ENCODE measurements around the gene WDR37. TPM values are rescaled to one million over a fixed set of nuclear protein-coding genes. Genes with fewer than 3 reads are reported as not detected.
A peak's percentile ranks its signal among the peaks of the same experiment; 100 is the strongest.

The WDR37 gene
- total RNA-seq, 1 experiment from 2014 or later = 20.6 TPM

DNA sequence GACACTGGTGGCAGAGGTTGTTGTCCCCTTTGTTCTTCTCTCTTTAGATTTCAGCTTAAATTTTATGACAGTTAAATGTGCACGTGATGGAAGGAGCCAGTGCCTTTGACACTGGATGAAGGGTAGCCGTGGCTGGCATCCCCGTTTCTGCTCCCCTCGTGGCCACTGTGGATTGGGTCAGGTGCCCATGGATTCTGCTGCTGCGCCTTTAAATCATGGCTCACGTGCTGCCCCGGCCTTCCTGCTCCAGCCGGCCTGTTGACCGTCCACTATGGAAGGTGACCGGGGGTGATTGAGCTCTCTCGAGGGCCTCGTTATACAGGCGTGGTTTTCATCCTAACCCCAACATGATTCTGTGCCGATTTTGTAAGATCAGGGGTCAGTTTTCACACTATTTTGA is 34.5 kb downstream of the WDR37 start:
- Histone ChIP-seq H3K9me3 (no peaks in the 10 kb centered on the region), H3K27me3 (replicated peaks; ENCODE audit: control insufficient read depth, insufficient read depth, low read length) (no peaks in the 10 kb centered on the region), H3K4me1 (no peaks in the 10 kb centered on the region), H3K4me3 (ENCODE audit: low read depth, low read length) (no peak overlapping the region), H3K36me3 (ENCODE audit: control insufficient read depth, insufficient read depth, low read length) (peaks cover 3% of the 10 kb centered on the region)
- ChIA-PET CTCF (interaction anchor here (1.2 kb wide), 1 partner anchor 19 kb away, joined by 3 read pairs; no protein-coding TSS in a partner anchor), POLR2A (no interaction called here)
- Mint-ChIP-seq H3K27ac (ENCODE audit: unreplicated experiment) (no peak overlapping the region), H3K4me3 (ENCODE audit: unreplicated experiment) (no peak overlapping the region), H3K9me3 (ENCODE audit: unreplicated experiment) (no peaks in the 10 kb centered on the region), H3K4me1 (ENCODE audit: low read depth, unreplicated experiment) (no peaks in the 10 kb centered on the region), H3K36me3 (ENCODE audit: insufficient read depth, unreplicated experiment) (peaks cover 29% of the 10 kb centered on the region), H3K27me3 (ENCODE audit: insufficient read depth, unreplicated experiment) (no peaks in the 10 kb centered on the region)
- no peak for TF ChIP-seq CTCF (IDR thresholded peaks at IDR 0.05; ENCODE audit: insufficient read depth in 1 of 2, low read depth in 1 of 2, low read length in 1 of 2, severe bottlenecking in 1 of 2, unreplicated experiment in 1 of 2)
- peak in 1 of 2 experiments; percentile 24 for DNase-seq
- no TSS peak for BruUV-seq (replicated peaks)
- intact Hi-C loops (cut with micrococcal nuclease; ENCODE audit: unreplicated experiment) = no loop called here

DNA sequence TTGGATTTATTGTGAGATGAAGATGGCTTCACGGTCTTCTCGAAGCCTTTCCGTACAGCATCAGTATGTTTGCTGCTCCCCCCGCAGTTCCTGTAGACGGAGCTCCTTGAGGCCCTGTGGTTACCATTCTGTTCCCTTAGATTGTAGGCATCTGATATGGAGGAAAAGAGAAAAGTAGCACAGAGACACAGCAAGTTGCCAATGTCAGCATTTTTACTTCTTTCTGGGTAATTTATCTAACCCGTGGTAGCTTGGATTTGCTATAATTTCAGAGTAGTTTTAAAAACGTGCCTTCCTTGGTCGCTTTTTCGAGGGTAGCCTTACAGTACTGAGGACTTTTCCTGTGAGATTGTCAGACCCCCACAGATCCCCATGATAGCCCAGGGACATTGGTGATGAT is 37.5 kb downstream of the WDR37 start:
- H3K9me3 ChIP-seq = no peaks in the 10 kb centered on the region
- CTCF ChIA-PET = no interaction called here

DNA sequence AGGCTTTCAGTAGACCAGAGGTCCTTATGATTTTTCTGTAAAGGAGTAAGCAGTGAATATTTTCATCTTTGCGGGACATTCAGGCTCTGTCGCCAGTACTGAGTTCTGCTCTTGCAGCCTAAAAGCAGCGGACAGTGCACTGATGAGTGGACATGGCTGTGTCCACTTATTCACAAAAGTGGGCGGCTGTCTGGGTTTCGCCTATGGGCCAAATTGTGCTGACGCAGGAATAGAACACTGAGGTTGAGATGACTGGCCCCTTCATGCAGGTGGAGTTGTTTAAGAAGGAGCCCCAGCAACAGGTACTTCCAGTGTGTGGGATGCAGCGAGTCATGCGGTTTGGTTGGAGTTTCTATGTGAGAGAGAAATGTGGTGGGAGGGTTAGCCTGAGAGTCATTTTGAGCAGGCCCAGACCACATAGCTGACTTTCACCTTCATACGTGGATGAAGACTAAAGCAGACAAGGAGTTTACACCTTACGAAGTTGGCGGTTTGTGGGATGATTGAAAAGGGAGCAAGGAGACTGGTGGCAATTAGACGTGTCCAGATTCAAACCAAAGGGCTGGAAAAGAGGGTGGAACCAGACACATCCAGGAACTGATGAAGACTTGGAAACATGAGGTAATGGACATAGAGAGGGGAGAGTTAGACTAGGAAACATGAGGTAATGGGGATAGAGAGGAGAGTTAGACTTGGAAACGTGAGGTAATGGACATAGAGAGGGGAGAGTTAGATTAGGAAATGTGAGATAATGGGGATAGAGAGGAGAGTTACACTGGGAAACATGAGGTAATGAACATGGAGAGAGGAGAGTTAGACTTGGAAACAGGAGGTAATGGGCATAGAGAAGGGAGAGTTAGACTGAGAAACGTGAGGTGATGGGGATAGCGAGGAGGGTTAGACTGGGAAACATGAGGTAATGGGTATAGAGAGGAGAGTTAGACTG is 38.2 kb downstream of the WDR37 start:
- BruUV-seq (replicated peaks) = no TSS peak
- no peak for TF ChIP-seq CTCF (IDR thresholded peaks at IDR 0.05; ENCODE audit: insufficient read depth in 1 of 2, low read depth in 1 of 2, low read length in 1 of 2, severe bottlenecking in 1 of 2, unreplicated experiment in 1 of 2)
- Mint-ChIP-seq H3K4me3 (ENCODE audit: unreplicated experiment) (no peak overlapping the region), H3K4me1 (ENCODE audit: low read depth, unreplicated experiment) (no peaks in the 10 kb centered on the region), H3K9me3 (ENCODE audit: unreplicated experiment) (no peaks in the 10 kb centered on the region), H3K27ac (ENCODE audit: unreplicated experiment) (no peak overlapping the region), H3K27me3 (ENCODE audit: insufficient read depth, unreplicated experiment) (no peaks in the 10 kb centered on the region), H3K36me3 (ENCODE audit: insufficient read depth, unreplicated experiment) (peaks cover 15% of the 10 kb centered on the region)
- no peaks in the 10 kb centered on the region for H3K9me3 ChIP-seq
- ChIA-PET POLR2A (no interaction called here), CTCF (no interaction called here)
- H3K4me1 ChIP-seq = no peaks in the 10 kb centered on the region
- no peak overlapping the region for H3K4me3 ChIP-seq (ENCODE audit: low read depth, low read length)
- peaks cover 3% of the 10 kb centered on the region; the same call in 1 of the 2 replicates for H3K36me3 ChIP-seq (ENCODE audit: control insufficient read depth, insufficient read depth, low read length)
- peak in 1 of 2 experiments; percentile 21 for DNase-seq
- intact Hi-C loops (cut with micrococcal nuclease; ENCODE audit: unreplicated experiment) = no loop called here
- no peaks in the 10 kb centered on the region for H3K27me3 ChIP-seq (replicated peaks; ENCODE audit: control insufficient read depth, insufficient read depth, low read length)

More for the DNA sequence above, 37.5 kb downstream of the WDR37 start:
- POLR2A ChIA-PET = no interaction called here
- H3K27me3 Mint-ChIP-seq (ENCODE audit: insufficient read depth, unreplicated experiment) = no peaks in the 10 kb centered on the region
- DNase-seq = peak in 1 of 2 experiments; percentile 8
- TF ChIP-seq CTCF (IDR thresholded peaks at IDR 0.05; ENCODE audit: insufficient read depth in 1 of 2, low read depth in 1 of 2, low read length in 1 of 2, severe bottlenecking in 1 of 2, unreplicated experiment in 1 of 2) = no peak
- no peaks in the 10 kb centered on the region for H3K4me1 Mint-ChIP-seq (ENCODE audit: low read depth, unreplicated experiment)
- no peaks in the 10 kb centered on the region for H3K27me3 ChIP-seq (replicated peaks; ENCODE audit: control insufficient read depth, insufficient read depth, low read length)
- no peak overlapping the region for H3K27ac Mint-ChIP-seq (ENCODE audit: unreplicated experiment)
- H3K9me3 Mint-ChIP-seq (ENCODE audit: unreplicated experiment) = no peaks in the 10 kb centered on the region
- no peak overlapping the region for H3K4me3 ChIP-seq (ENCODE audit: low read depth, low read length)
- no peak overlapping the region for H3K4me3 Mint-ChIP-seq (ENCODE audit: unreplicated experiment)
- no peaks in the 10 kb centered on the region for H3K4me1 ChIP-seq
- H3K36me3 ChIP-seq (ENCODE audit: control insufficient read depth, insufficient read depth, low read length) = peaks cover 3% of the 10 kb centered on the region
- no TSS peak for BruUV-seq (replicated peaks)
- H3K36me3 Mint-ChIP-seq (ENCODE audit: insufficient read depth, unreplicated experiment) = peaks cover 15% of the 10 kb centered on the region
- intact Hi-C loops (cut with micrococcal nuclease; ENCODE audit: unreplicated experiment) = no loop called here
